ENCODE data around the gene WNT6. TPM values are rescaled to one million over a fixed set of nuclear protein-coding genes. Genes with fewer than 3 reads are reported as not detected.

The WNT6 gene
- total RNA-seq, 2 experiments from 2014 or later: not detected

DNA sequence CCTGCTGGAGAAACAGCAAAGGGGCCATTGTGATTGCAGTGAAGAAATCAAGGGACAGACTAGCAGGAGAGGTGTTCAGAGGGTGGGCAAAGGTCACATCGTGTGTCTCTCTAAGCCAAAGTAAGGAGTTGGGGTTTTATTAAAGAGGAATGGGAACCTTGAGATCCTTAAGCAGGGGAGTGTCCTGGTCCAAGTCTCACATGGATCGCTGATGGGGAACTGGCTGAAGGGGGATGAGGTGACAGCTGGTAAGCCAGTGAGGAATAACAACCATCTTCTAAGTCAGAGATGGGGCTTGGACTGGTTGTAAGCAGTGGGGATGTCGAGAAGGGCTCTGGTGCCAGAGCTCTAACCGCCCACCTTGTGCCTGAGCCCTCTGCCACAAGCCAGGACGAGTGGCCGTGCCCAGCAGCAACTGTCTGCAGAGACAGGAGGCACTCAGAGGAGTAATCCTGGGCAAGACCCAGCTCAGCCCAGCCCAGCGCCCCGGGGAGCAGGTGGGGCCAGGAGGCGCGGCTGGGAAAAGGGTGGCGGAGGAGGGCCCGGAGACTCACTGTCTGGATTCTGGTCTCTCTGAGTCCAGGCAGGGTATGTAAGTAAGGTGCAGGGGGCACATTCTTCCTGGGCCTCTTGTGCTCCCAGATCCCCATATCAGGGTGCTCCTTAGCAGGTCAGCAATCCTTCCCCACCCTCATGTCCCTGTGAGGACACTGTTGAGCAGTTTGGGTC is 34.7 kb downstream of the WNT6 start:
- peaks cover 60% of the 10 kb centered on the region for H3K4me1 Mint-ChIP-seq (ENCODE audit: low read depth)
- no peak for ATAC-seq (ENCODE audit: poor library complexity)
- H3K36me3 Mint-ChIP-seq (ENCODE audit: low read depth): no peaks in the 10 kb centered on the region
- POLR2A ChIA-PET: interaction anchor here (0.7 to 10.3 kb wide), 3 partner anchors 13 to 33 kb away, joined by 3 to 455 read pairs (median 4); partner anchors contain the start of gene WNT10A
- H3K27ac Mint-ChIP-seq: peak overlapping the region; percentile 91
- CTCF ChIA-PET: interaction anchor here (4.6 to 11.9 kb wide), 2 partner anchors 14 to 46 kb away, joined by 26 to 500 read pairs; partner anchors contain the start of gene WNT10A
- H3K27me3 Mint-ChIP-seq: peaks cover 8% of the 10 kb centered on the region
- H3K27me3 ChIP-seq (ENCODE audit: control insufficient read depth in 1 of 2, insufficient read depth in 2 of 2, low read length in 2 of 2): peaks cover under 1 to 3% of the 10 kb centered on the region in 2 experiments
- H3K4me1 ChIP-seq (ENCODE audit: insufficient read depth, low read length): peaks cover 73% of the 10 kb centered on the region
- H3K4me3 ChIP-seq (ENCODE audit: low read length): no peak overlapping the region
- no peaks in the 10 kb centered on the region for H3K9me3 ChIP-seq (ENCODE audit: control insufficient read depth in 1 of 2, insufficient read depth in 1 of 2, low read length in 2 of 2)
- intact Hi-C loops (cut with DNase I, micrococcal nuclease): loop anchor here in 1 of 2 experiments (5.0 kb wide), 2 partner anchors 182 to 497 kb away; partner anchors contain the start of genes CTDSP1 and TTLL4
- peak overlapping the region; percentile 78 for H3K4me3 Mint-ChIP-seq
- H3K36me3 ChIP-seq (ENCODE audit: insufficient read depth, low read length): peaks cover 3% of the 10 kb centered on the region
- H3K27ac ChIP-seq (ENCODE audit: low read depth in 1 of 2, low read length in 2 of 2): peak overlapping the region in 1 of 2 donors; percentile 82
- no peak for DNase-seq
- no peaks in the 10 kb centered on the region for H3K9me3 Mint-ChIP-seq
- TF ChIP-seq, protein P1, sequence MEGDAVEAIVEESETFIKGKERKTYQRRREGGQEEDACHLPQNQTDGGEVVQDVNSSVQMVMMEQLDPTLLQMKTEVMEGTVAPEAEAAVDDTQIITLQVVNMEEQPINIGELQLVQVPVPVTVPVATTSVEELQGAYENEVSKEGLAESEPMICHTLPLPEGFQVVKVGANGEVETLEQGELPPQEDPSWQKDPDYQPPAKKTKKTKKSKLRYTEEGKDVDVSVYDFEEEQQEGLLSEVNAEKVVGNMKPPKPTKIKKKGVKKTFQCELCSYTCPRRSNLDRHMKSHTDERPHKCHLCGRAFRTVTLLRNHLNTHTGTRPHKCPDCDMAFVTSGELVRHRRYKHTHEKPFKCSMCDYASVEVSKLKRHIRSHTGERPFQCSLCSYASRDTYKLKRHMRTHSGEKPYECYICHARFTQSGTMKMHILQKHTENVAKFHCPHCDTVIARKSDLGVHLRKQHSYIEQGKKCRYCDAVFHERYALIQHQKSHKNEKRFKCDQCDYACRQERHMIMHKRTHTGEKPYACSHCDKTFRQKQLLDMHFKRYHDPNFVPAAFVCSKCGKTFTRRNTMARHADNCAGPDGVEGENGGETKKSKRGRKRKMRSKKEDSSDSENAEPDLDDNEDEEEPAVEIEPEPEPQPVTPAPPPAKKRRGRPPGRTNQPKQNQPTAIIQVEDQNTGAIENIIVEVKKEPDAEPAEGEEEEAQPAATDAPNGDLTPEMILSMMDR (IDR thresholded peaks at IDR 0.05): no peak

DNA sequence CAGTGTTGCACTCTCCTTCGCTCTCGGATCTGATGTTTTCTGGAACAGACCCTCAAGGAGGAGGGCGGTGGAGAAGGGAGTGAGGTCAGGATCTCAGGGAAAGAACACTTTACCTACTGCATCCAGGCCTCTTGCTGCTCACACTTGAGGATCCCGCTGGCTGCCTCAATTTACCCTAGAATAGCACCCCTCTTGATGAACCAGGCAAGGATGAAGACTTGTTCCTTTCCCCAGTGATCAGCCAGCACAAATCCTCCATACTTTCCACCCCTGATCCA is 35.2 kb downstream of the WNT6 start:
- TF ChIP-seq, protein P1 (IDR thresholded peaks at IDR 0.05): no peak
- POLR2A ChIA-PET: interaction anchor here (0.8 to 10.3 kb wide), 2 partner anchors 16 to 33 kb away, joined by 4 to 455 read pairs; partner anchors contain the start of gene WNT10A
- Mint-ChIP-seq H3K36me3 (ENCODE audit: low read depth) (no peaks in the 10 kb centered on the region), H3K4me3 (peak overlapping the region; percentile 78), H3K27me3 (peaks cover 13% of the 10 kb centered on the region), H3K9me3 (no peaks in the 10 kb centered on the region), H3K4me1 (ENCODE audit: low read depth) (peaks cover 60% of the 10 kb centered on the region), H3K27ac (peak overlapping the region; percentile 91)
- intact Hi-C loops (cut with DNase I, micrococcal nuclease): loop anchor here in 1 of 2 experiments (5.0 kb wide), 2 partner anchors 183 to 498 kb away; partner anchors contain the start of genes CTDSP1 and TTLL4
- ATAC-seq (ENCODE audit: poor library complexity) (no peak), DNase-seq (no peak)
- Histone ChIP-seq H3K27me3 (ENCODE audit: control insufficient read depth in 1 of 2, insufficient read depth in 2 of 2, low read length in 2 of 2) (peaks cover 5 to 6% of the 10 kb centered on the region in 2 experiments), H3K4me3 (ENCODE audit: low read length) (no peak overlapping the region), H3K4me1 (ENCODE audit: insufficient read depth, low read length) (peaks cover 73% of the 10 kb centered on the region), H3K9me3 (ENCODE audit: control insufficient read depth in 1 of 2, insufficient read depth in 1 of 2, low read length in 2 of 2) (no peaks in the 10 kb centered on the region), H3K27ac (ENCODE audit: low read depth in 1 of 2, low read length in 2 of 2) (peak overlapping the region in 1 of 2 donors; percentile 74), H3K36me3 (ENCODE audit: insufficient read depth, low read length) (peaks cover 3% of the 10 kb centered on the region)
- CTCF ChIA-PET: interaction anchor here (4.6 to 11.9 kb wide), 2 partner anchors 15 to 47 kb away, joined by 26 to 500 read pairs; partner anchors contain the start of gene WNT10A

DNA sequence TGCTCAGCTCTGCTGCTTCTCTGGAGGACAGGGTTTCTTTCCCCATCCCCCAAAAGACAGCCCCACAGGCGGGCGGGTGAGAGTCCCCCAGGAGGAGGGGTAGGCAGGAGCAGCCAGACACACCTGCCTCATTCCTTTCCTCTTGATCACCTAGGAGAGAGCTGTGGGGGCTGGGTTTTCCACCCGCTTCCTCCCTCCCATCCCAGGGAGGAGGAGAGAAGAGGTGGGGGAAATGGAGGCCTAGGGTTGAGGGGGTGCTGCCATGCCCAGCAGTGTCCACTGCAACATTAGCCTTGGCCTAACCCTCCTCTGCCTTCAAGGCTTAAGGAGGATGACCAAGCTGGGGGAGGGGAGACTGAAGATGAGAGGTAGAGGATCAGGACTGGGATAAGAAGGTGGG is 35.7 kb downstream of the WNT6 start:
- ChIA-PET POLR2A (interaction anchor here (0.8 to 10.3 kb wide), 3 partner anchors 17 to 224 kb away, joined by 4 to 455 read pairs (median 6); partner anchors contain the start of genes RNF25, STK36 and WNT10A), CTCF (interaction anchor here (0.7 to 11.9 kb wide), 3 partner anchors 15 to 400 kb away, joined by 3 to 500 read pairs (median 26); partner anchors contain the start of gene WNT10A)
- TF ChIP-seq, protein P1 (IDR thresholded peaks at IDR 0.05): no peak
- Mint-ChIP-seq H3K36me3 (ENCODE audit: low read depth) (no peaks in the 10 kb centered on the region), H3K4me3 (peak overlapping the region; percentile 78), H3K4me1 (ENCODE audit: low read depth) (peaks cover 60% of the 10 kb centered on the region), H3K9me3 (no peaks in the 10 kb centered on the region), H3K27ac (peak overlapping the region; percentile 91), H3K27me3 (peaks cover 14% of the 10 kb centered on the region)
- Histone ChIP-seq H3K27ac (ENCODE audit: low read depth in 1 of 2, low read length in 2 of 2) (peak overlapping the region in 1 of 2 donors; percentile 74), H3K4me3 (ENCODE audit: low read length) (no peak overlapping the region), H3K4me1 (ENCODE audit: insufficient read depth, low read length) (peaks cover 73% of the 10 kb centered on the region), H3K27me3 (ENCODE audit: control insufficient read depth in 1 of 2, insufficient read depth in 2 of 2, low read length in 2 of 2) (peaks cover 6 to 7% of the 10 kb centered on the region in 2 experiments), H3K36me3 (ENCODE audit: insufficient read depth, low read length) (peaks cover 3% of the 10 kb centered on the region), H3K9me3 (ENCODE audit: control insufficient read depth in 1 of 2, insufficient read depth in 1 of 2, low read length in 2 of 2) (no peaks in the 10 kb centered on the region)
- DNase-seq: no peak
- no peak for ATAC-seq (ENCODE audit: poor library complexity)
- intact Hi-C loops (cut with DNase I, micrococcal nuclease): no loop called here
